A172 (cell line): ENCODE results near the gene FBXL2. TPM values are rescaled to one million over a fixed set of nuclear protein-coding genes. Genes with fewer than 3 reads are reported as not detected.
"Not testable (repeated sequence)": the region's sequence is repeated elsewhere in the genome, so short reads cannot be mapped to it uniquely, and the experiment has no call there.

Source experiments
- DNase-seq: peaks from one replicate; pipeline ENCODE4 v3.0.0-alpha.2; 2015; ENCODE audit warnings: low spot score
- total RNA-seq: library from RNA; depleted of rRNA; stranded (reverse); fragments of >200 nt; shearing (Covaris generic); gene quantifications from 2 replicates; pipeline ENCODE4 v1.2.3, GENCODE V29; 2014

FBXL2 gene
- total RNA-seq, 1 experiment from 2014 or later: 33.1 TPM

GRCh38 chr3:33315826-33316225 is 38.6 kb downstream of the FBXL2 start:
- DNase-seq: peak; percentile 77

GRCh38 chr3:33317963-33318709 is 40.9 kb downstream of the FBXL2 start:
- DNase-seq: peak; percentile 24

- DNase-seq: no peak
Observed at GRCh38 chr3:33318710-33319380, 41.6 kb downstream of the FBXL2 start.

- no peak for DNase-seq
Observed at GRCh38 chr3:33322412-33322811, 45.2 kb downstream of the FBXL2 start.

- no peak for DNase-seq
Observed at GRCh38 chr3:33331414-33331813, 54.2 kb downstream of the FBXL2 start.

- no peak for DNase-seq
Observed at GRCh38 chr3:33334364-33334763, 57.1 kb downstream of the FBXL2 start.

- DNase-seq: not testable (repeated sequence)
Observed at GRCh38 chr3:33338936-33339465, 61.8 kb downstream of the FBXL2 start.

GRCh38 chr3:33339758-33340157 is 62.5 kb downstream of the FBXL2 start:
- no peak for DNase-seq

GRCh38 chr3:33355611-33356010 is 78.4 kb downstream of the FBXL2 start:
- peak; percentile 49 for DNase-seq

- no peak for DNase-seq
Observed at GRCh38 chr3:33358172-33358781, 81.0 kb downstream of the FBXL2 start.

GRCh38 chr3:33360136-33360825 is 83.0 kb downstream of the FBXL2 start:
- DNase-seq: peak; percentile 88

- no peak for DNase-seq
Observed at GRCh38 chr3:33363113-33363800, 86.0 kb downstream of the FBXL2 start.

- no peak for DNase-seq
Observed at GRCh38 chr3:33364060-33364459, 86.8 kb downstream of the FBXL2 start.

- DNase-seq: peak; percentile 21
Observed at GRCh38 chr3:33364531-33365128, 87.4 kb downstream of the FBXL2 start.

GRCh38 chr3:33372218-33373081 is 95.2 kb downstream of the FBXL2 start:
- DNase-seq: peak; percentile 84

GRCh38 chr3:33373082-33373437 is 95.8 kb downstream of the FBXL2 start:
- no peak for DNase-seq

- no peak for DNase-seq
Observed at GRCh38 chr3:33377489-33377888, 100.2 kb downstream of the FBXL2 start.

- peak; percentile 72 for DNase-seq
Observed at GRCh38 chr3:33377931-33378330, 100.7 kb downstream of the FBXL2 start.

GRCh38 chr3:33380653-33381052 is 103.4 kb downstream of the FBXL2 start:
- no peak for DNase-seq

- DNase-seq: no peak
Observed at GRCh38 chr3:33383951-33384350, 106.7 kb downstream of the FBXL2 start.
